GM12865 (cell line): Measurements from ENCODE around the gene GSKIP.
"Not testable (repeated sequence)": the region's sequence is repeated elsewhere in the genome, so short reads cannot be mapped to it uniquely, and the experiment has no call there.

Experiments
- DNase-seq: peaks from one replicate; pipeline ENCODE4 v3.0.0; 2010; ENCODE audit warnings: low read depth
- H3K4me3 ChIP-seq: 2 replicates; pipeline ENCODE4 v1.5.1; 2011; ENCODE audit warnings: mild to moderate bottlenecking, low read depth, low read length, control low read depth
- TF ChIP-seq, protein P1 (sequence below): IDR thresholded peaks from 2 replicates; pipeline ENCODE4 v1.5.1; 2011; ENCODE audit warnings: low read length, control low read depth, low read depth, inconsistent platforms; ENCODE audit not compliant: insufficient read depth; ENCODE audit errors: missing control alignments

Gene GSKIP

DNA sequence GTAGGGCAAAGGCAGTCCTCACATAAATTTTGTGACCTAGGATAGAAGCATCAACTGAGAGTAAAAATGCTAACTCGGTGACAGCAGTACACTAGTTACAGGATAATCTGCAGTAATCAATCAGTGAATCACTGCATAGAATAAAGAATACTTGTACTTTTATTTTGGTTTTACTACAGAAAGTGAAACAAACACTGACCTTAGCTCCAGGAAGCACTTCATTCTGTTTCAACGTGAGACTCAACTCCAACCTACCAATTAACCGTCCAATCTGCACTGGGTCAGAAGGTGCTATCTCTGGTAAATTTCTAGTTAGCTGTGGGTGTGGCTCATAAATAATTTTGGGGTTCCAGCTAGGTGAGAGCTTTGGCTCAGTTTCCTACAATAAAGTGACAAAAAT, 22.0 kb upstream of the GSKIP start:
- H3K4me3 ChIP-seq: no peak overlapping the region
- TF ChIP-seq, protein P1, sequence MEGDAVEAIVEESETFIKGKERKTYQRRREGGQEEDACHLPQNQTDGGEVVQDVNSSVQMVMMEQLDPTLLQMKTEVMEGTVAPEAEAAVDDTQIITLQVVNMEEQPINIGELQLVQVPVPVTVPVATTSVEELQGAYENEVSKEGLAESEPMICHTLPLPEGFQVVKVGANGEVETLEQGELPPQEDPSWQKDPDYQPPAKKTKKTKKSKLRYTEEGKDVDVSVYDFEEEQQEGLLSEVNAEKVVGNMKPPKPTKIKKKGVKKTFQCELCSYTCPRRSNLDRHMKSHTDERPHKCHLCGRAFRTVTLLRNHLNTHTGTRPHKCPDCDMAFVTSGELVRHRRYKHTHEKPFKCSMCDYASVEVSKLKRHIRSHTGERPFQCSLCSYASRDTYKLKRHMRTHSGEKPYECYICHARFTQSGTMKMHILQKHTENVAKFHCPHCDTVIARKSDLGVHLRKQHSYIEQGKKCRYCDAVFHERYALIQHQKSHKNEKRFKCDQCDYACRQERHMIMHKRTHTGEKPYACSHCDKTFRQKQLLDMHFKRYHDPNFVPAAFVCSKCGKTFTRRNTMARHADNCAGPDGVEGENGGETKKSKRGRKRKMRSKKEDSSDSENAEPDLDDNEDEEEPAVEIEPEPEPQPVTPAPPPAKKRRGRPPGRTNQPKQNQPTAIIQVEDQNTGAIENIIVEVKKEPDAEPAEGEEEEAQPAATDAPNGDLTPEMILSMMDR: no peak
- no peak for DNase-seq

- DNase-seq: no peak
- TF ChIP-seq, protein P1: no peak
- no peak overlapping the region for H3K4me3 ChIP-seq
Observed at GRCh38 chr14:96345669-96346068, 17.7 kb upstream of the GSKIP start.

DNA sequence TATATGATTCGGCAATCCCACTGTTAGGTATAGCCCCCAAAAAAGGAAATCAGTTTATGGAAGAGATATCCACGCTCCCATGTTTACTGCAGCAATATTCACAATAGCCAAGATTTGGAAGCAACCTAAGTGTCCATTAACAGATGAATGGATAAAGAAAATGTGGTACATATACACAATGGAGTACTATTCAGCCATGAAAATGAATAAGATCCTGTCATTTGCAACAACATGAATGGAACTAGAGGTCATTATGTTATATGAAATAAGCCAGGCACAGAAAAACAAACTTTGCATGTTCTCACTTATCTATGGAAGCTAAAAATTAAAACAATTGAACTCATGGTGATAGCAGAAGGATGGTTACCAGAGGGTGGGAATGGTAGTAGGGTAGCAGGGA, 15.4 kb upstream of the GSKIP start:
- not testable (repeated sequence) for H3K4me3 ChIP-seq, DNase-seq

DNA sequence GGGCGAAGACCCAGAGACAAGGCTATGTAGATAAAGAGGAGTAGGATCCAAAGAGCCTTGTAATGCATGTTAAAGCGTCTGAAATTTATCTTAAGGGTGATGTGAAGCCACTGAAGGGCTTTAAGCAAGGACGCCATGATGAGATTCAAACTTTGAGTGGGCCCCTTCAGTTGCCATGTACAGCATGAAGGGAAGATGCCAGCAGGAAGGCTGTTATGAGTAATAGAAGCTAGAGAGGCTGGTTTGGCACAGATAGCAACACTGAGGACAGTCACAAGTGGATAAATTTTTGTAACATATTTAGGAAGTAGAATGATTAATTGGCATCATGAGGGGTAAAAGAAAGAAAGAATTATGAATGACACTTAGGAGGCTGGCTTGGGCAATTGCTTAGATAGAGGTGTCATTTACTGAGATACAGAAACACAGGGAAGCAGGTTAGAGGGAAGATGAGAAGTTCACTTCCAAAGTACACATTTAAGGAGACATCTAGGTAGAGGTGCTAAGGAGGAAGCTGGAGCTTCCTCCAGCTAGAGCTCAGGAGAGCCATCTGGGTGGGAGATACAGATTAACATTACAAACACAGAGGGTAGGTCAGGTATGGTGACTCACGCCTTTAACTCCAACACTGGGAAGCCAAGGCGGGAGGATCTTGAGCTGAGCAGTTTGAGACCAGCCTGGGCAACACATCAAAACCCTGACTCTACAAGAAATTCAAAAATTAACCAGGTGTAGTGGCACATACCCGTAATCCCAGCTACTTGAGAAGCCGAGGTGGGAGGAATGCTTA, 13.8 kb upstream of the GSKIP start:
- no peak for DNase-seq
- TF ChIP-seq, protein P1: no peak

DNA sequence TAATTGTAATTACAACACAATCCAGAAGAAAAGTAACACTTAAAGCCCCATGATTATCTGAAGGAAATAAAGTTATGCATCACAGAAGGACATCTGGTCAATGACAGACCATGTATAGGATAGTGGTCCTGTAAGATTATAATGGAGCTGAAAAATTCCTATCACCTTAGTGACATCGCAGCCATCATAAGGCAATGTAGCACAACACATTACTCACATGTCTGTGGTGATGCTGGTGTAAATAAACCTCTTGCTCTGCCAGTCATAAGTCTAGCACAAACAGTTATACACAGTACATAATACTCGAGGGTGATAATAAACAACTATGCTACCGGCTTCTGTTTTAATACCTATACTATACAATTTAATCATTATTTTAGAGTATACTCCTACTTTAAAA, 11.3 kb upstream of the GSKIP start:
- no peak for DNase-seq
- no peak overlapping the region for H3K4me3 ChIP-seq
- TF ChIP-seq, protein P1: no peak

More for the DNA sequence above, 13.8 kb upstream of the GSKIP start:
- H3K4me3 ChIP-seq: no peak overlapping the region

DNA sequence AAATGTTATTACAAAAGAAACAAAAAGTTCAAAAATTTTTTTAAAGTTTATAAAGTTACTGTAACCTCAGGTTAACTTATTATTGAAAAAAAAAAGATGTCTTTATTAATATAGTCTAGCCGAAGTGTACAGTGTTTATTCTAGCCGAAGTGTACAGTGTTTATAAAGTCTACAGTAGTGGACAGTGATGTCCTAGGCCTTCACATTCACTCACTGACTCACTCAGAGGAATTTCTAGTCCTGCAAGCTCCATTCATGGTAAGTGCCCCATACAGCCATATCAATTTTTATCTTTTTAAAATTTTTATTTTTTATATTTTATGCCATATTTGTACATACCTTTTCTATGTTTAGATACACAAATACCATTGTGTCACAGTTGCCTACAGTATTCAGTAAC, 10.6 kb upstream of the GSKIP start:
- no peak overlapping the region for H3K4me3 ChIP-seq
- TF ChIP-seq, protein P1: no peak
- no peak for DNase-seq

DNA sequence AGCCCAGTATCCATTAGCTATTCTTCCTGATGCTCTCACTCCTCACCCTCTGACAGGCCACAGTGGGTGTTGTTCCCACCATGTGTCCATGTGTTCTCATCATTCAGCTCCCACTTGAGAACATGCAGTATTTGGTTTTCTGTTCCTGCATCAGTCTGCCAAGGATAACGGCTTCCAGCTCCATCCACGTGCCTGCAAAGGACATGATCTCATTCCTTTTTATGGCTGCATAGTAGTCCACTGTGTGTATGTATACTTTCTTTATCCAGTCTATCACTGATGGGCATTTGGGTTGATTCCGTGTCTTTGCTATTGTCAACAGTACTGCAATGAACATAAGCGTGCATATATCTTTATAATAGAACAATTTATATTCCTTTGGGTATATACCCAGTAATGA, 9.1 kb upstream of the GSKIP start:
- no peak overlapping the region for H3K4me3 ChIP-seq
- TF ChIP-seq, protein P1: no peak
- no peak for DNase-seq
